ENCODE measurements around the gene CUZD1. TPM values are rescaled to one million over a fixed set of nuclear protein-coding genes. Genes with fewer than 3 reads are reported as not detected.

The CUZD1 gene
- total and polyA plus RNA-seq, 8 donors, result 0.73 to 2.7 (median 2.0) TPM

- Histone ChIP-seq H3K27me3 (no peaks in the 10 kb centered on the region), H3K9me3 (no peaks in the 10 kb centered on the region), H3K4me1 (no peaks in the 10 kb centered on the region), H3K4me3 (no peak overlapping the region), H3K36me3 (no peaks in the 10 kb centered on the region), H3K27ac (no peak overlapping the region)
- intact Hi-C loops (cut with DNase I), result no loop called here
- TF ChIP-seq CTCF (IDR thresholded peaks at IDR 0.05), result no peak
- peak; percentile 25 for ATAC-seq
- peak in 2 of 4 donors; percentile 10 to 39 for DNase-seq
These were observed 59.4 kb downstream of the CUZD1 start for GRCh38 chr10:122786269-122786668.

GRCh38 chr10:122782911-122783310 lies 62.7 kb downstream of the CUZD1 start:
- intact Hi-C loops (cut with DNase I), result no loop called here
- H3K27ac ChIP-seq, result no peak overlapping the region
- no peaks in the 10 kb centered on the region for H3K9me3 ChIP-seq
- H3K4me1 ChIP-seq, result no peaks in the 10 kb centered on the region
- DNase-seq (no peak), ATAC-seq (no peak)
- no peaks in the 10 kb centered on the region for H3K27me3 ChIP-seq
- no peaks in the 10 kb centered on the region for H3K36me3 ChIP-seq
- no peak for TF ChIP-seq CTCF (IDR thresholded peaks at IDR 0.05)
- no peak overlapping the region for H3K4me3 ChIP-seq

Other genes with a start within 250 kb of the CUZD1 start
- not detected for gene C10orf120, start 146.0 kb downstream of the CUZD1 start, total RNA-seq
- not detected for gene C10orf120, start 146.0 kb downstream of the CUZD1 start, polyA plus RNA-seq (ENCODE audit: insufficient read length in 6 of 6)
- gene FAM24B, start 33.7 kb upstream of the CUZD1 start, total RNA-seq, result 1 to 10 TPM; 3.0 to 4.0 TPM
- 10 to 100 TPM in 1 of 6 donors, 1 to 10 TPM in 5; 7.3 to 10.1 (median 8.4) TPM for gene FAM24B, start 33.7 kb upstream of the CUZD1 start, polyA plus RNA-seq (ENCODE audit: insufficient read length in 6 of 6)
- not detected for gene FAM24A, start 64.8 kb upstream of the CUZD1 start, total RNA-seq
- gene FAM24A, start 64.8 kb upstream of the CUZD1 start, polyA plus RNA-seq (ENCODE audit: insufficient read length in 6 of 6), result not detected
- 10 to 100 TPM in 1 of 2 donors, 1 to 10 TPM in 1; 5.9 to 10.0 TPM for gene C10orf88, start 108.4 kb upstream of the CUZD1 start, total RNA-seq
- 10 to 100 TPM; 16.5 to 24.0 (median 20.4) TPM for gene C10orf88, start 108.4 kb upstream of the CUZD1 start, polyA plus RNA-seq (ENCODE audit: insufficient read length in 6 of 6)
- gene PSTK, start 134.5 kb upstream of the CUZD1 start, total RNA-seq, result 1 to 10 TPM; 3.8 to 4.4 TPM
- gene PSTK, start 134.5 kb upstream of the CUZD1 start, polyA plus RNA-seq (ENCODE audit: insufficient read length in 6 of 6), result 1 to 10 TPM; 7.0 to 9.9 (median 8.7) TPM
- gene IKZF5, start 162.9 kb upstream of the CUZD1 start, total RNA-seq, result 10 to 100 TPM; 12.5 to 14.5 TPM
- 10 to 100 TPM; 23.2 to 29.7 (median 25.4) TPM for gene IKZF5, start 162.9 kb upstream of the CUZD1 start, polyA plus RNA-seq (ENCODE audit: insufficient read length in 6 of 6)
- 10 to 100 TPM; 27.0 to 61.8 TPM for gene ACADSB, start 163.1 kb upstream of the CUZD1 start, total RNA-seq
- gene ACADSB, start 163.1 kb upstream of the CUZD1 start, polyA plus RNA-seq (ENCODE audit: insufficient read length in 6 of 6), result 10 to 100 TPM; 17.9 to 25.2 (median 21.8) TPM

All from left lung (tissue), 10 donors.